ENCODE measurements around the gene TMEM208. TPM values are rescaled to one million over a fixed set of nuclear protein-coding genes. Genes with fewer than 3 reads are reported as not detected.

Gene TMEM208
- total and polyA plus RNA-seq, 2 of the 13 experiments (the other 11 are each of a cell fraction or from before 2014, with no cell fraction given) = 58.8 to 72.9 TPM

DNA sequence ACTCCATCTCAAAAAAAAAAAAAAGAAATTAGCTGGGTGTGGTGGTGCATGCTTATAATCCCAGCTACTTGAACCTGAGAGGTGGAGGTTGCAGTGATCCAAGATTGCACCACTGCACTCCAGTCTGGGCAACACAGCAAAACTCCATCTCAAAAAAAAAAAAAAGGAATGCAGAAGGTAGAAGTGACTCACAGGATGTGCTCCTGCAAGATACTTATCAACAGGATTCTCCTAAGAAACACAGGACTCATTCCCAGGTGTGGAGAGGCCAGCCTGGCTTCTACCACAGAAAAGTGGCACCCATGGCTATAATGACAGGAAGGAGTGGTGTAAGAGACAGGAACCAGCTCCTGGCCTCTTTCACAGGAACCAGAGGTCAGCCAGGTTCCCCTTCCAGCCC is 14.2 kb upstream of the TMEM208 start:
- H3K4me1 ChIP-seq (ENCODE audit: insufficient read depth, low read length) = peaks cover 46% of the 10 kb centered on the region
- no peak overlapping the region for H3K4me3 ChIP-seq (replicated peaks in 1 of 3; ENCODE audit: insufficient read depth in 1 of 3, low read depth in 2 of 3, low read length in 3 of 3)
- peaks cover 0 to 2% of the 10 kb centered on the region in 2 experiments; a peak in 1 of 5 replicates for H3K27me3 ChIP-seq (ENCODE audit: control insufficient read depth in 1 of 2, insufficient read depth in 2 of 2, low read length in 2 of 2)
- in situ Hi-C loops (cut with HindIII; ENCODE audit: extremely low pct_ligation_motif_present, low pct_unique_long_range_greater_than_20kb) (no loop called here), intact Hi-C loops (cut with micrococcal nuclease; ENCODE audit: unreplicated experiment) (no loop called here)
- H3K79me2 ChIP-seq (ENCODE audit: insufficient read depth, low read length) = no peaks in the 10 kb centered on the region
- no peak overlapping the region for H3K9ac ChIP-seq (ENCODE audit: insufficient read depth, low read depth, low read length)
- H3K4me2 ChIP-seq (ENCODE audit: low read depth, low read length) = no peak overlapping the region
- no peak overlapping the region for H3K27ac ChIP-seq (ENCODE audit: extremely low read length, insufficient read depth, low read length)
- DNase-seq (ENCODE audit: low spot score) = no peak
- CTCF ChIA-PET (ENCODE audit: low intra/inter-chr PET ratio, low total read pairs) = no interaction called here
- TF ChIP-seq PHF21A (CRISPR knock-in tag; IDR thresholded peaks at IDR 0.05) (no peak), KLF6 (CRISPR knock-in tag; IDR thresholded peaks at IDR 0.05) (no peak), DPF2 (CRISPR knock-in tag; IDR thresholded peaks at IDR 0.05; ENCODE audit: borderline replicate concordance, low read depth) (no peak), RBFOX2 (IDR thresholded peaks at IDR 0.05; ENCODE audit: low read depth, low read length) (no peak), ZBTB42 (CRISPR knock-in tag; IDR thresholded peaks at IDR 0.05) (no peak), KLF11 (CRISPR knock-in tag; IDR thresholded peaks at IDR 0.05) (no peak), ZFP36L1 (CRISPR knock-in tag; IDR thresholded peaks at IDR 0.05) (no peak), ZNF446 (CRISPR knock-in tag; IDR thresholded peaks at IDR 0.05) (no peak), SRF (IDR thresholded peaks at IDR 0.05; ENCODE audit: low read depth, low read length) (no peak)
- TF ChIP-seq, protein P1, sequence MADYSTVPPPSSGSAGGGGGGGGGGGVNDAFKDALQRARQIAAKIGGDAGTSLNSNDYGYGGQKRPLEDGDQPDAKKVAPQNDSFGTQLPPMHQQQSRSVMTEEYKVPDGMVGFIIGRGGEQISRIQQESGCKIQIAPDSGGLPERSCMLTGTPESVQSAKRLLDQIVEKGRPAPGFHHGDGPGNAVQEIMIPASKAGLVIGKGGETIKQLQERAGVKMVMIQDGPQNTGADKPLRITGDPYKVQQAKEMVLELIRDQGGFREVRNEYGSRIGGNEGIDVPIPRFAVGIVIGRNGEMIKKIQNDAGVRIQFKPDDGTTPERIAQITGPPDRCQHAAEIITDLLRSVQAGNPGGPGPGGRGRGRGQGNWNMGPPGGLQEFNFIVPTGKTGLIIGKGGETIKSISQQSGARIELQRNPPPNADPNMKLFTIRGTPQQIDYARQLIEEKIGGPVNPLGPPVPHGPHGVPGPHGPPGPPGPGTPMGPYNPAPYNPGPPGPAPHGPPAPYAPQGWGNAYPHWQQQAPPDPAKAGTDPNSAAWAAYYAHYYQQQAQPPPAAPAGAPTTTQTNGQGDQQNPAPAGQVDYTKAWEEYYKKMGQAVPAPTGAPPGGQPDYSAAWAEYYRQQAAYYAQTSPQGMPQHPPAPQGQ (CRISPR knock-in tag; IDR thresholded peaks at IDR 0.05; ENCODE audit: borderline replicate concordance) = no peak
- TF ChIP-seq, protein P2, sequence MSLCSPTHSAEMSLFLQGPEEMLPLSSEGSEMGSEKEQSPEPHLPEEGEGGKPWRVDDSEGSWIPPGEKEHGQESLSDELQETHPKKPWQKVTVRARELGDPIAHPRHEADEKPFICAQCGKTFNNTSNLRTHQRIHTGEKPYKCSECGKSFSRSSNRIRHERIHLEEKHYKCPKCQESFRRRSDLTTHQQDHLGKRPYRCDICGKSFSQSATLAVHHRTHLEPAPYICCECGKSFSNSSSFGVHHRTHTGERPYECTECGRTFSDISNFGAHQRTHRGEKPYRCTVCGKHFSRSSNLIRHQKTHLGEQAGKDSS (CRISPR knock-in tag; IDR thresholded peaks at IDR 0.05; ENCODE audit: borderline replicate concordance, low read depth) = no peak
- TF ChIP-seq, protein P3, sequence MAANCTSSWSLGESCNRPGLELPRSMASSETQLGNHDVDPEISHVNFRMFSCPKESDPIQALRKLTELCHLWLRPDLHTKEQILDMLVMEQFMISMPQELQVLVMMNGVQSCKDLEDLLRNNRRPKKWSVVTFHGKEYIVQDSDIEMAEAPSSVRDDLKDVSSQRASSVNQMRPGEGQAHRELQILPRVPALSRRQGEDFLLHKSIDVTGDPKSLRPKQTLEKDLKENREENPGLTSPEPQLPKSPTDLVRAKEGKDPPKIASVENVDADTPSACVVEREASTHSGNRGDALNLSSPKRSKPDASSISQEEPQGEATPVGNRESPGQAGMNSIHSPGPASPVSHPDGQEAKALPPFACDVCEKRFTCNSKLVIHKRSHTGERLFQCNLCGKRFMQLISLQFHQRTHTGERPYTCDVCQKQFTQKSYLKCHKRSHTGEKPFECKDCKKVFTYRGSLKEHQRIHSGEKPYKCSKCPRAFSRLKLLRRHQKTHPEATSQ (CRISPR knock-in tag; IDR thresholded peaks at IDR 0.05; ENCODE audit: borderline replicate concordance) = no peak
- TF ChIP-seq, protein P4, sequence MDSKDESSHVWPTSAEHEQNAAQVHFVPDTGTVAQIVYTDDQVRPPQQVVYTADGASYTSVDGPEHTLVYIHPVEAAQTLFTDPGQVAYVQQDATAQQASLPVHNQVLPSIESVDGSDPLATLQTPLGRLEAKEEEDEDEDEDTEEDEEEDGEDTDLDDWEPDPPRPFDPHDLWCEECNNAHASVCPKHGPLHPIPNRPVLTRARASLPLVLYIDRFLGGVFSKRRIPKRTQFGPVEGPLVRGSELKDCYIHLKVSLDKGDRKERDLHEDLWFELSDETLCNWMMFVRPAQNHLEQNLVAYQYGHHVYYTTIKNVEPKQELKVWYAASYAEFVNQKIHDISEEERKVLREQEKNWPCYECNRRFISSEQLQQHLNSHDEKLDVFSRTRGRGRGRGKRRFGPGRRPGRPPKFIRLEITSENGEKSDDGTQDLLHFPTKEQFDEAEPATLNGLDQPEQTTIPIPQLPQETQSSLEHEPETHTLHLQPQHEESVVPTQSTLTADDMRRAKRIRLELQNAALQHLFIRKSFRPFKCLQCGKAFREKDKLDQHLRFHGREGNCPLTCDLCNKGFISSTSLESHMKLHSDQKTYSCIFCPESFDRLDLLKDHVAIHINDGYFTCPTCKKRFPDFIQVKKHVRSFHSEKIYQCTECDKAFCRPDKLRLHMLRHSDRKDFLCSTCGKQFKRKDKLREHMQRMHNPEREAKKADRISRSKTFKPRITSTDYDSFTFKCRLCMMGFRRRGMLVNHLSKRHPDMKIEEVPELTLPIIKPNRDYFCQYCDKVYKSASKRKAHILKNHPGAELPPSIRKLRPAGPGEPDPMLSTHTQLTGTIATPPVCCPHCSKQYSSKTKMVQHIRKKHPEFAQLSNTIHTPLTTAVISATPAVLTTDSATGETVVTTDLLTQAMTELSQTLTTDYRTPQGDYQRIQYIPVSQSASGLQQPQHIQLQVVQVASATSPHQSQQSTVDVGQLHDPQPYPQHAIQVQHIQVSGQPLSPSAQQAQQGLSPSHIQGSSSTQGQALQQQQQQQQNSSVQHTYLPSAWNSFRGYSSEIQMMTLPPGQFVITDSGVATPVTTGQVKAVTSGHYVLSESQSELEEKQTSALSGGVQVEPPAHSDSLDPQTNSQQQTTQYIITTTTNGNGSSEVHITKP (CRISPR knock-in tag; IDR thresholded peaks at IDR 0.05; ENCODE audit: low read depth) = no peak
- TF ChIP-seq, protein P5, sequence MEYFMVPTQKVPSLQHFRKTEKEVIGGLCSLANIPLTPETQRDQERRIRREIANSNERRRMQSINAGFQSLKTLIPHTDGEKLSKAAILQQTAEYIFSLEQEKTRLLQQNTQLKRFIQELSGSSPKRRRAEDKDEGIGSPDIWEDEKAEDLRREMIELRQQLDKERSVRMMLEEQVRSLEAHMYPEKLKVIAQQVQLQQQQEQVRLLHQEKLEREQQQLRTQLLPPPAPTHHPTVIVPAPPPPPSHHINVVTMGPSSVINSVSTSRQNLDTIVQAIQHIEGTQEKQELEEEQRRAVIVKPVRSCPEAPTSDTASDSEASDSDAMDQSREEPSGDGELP (IDR thresholded peaks at IDR 0.05; ENCODE audit: borderline replicate concordance, low read depth) = no peak
- no peak for FAIRE-seq
- H2AFZ ChIP-seq (ENCODE audit: low read length) = no peak overlapping the region
- H3K36me3 ChIP-seq (replicated peaks in 1 of 2; ENCODE audit: control insufficient read depth in 1 of 2, insufficient read depth in 2 of 2, low read length in 2 of 2) = no peaks in the 10 kb centered on the region
- no peaks in the 10 kb centered on the region for H3K9me3 ChIP-seq (ENCODE audit: low read length)
- no peaks in the 10 kb centered on the region for H4K20me1 ChIP-seq (ENCODE audit: insufficient read depth, low read length)
- no peak for ATAC-seq
- POLR2A ChIA-PET = interaction anchor here (0.7 to 1.4 kb wide), 3 partner anchors 11 to 34 kb away, joined by 3 to 6 read pairs (median 3); partner anchors contain the start of gene FHOD1
- BruUV-seq (replicated peaks) = no TSS peak

Data from HepG2 (cell line).